ENCODE results near the gene CSHL1.

GRCh38 chr17:63917646-63918045 lies 6.6 kb upstream of the CSHL1 start:
- TF ChIP-seq EZH2phosphoT487 (IDR thresholded peaks at IDR 0.05; ENCODE audit: borderline replicate concordance, low read length) (no peak), CTCF (IDR thresholded peaks at IDR 0.05; ENCODE audit: low read depth, low read length, poor library complexity, severe bottlenecking) (no peak)

Data from DOHH2 (cell line).